GM19238 (cell line): ENCODE data around the gene UMPS.
"Not testable (repeated sequence)": the region's sequence is repeated elsewhere in the genome, so short reads cannot be mapped to it uniquely, and the experiment has no call there.

ENCODE experiments used
- DNase-seq: peaks from one replicate; pipeline ENCODE4 v3.0.0; 2011; ENCODE audit warnings: low spot score; ENCODE audit not compliant: insufficient read length

The UMPS gene

GRCh38 chr3:124779116-124779515 lies 48.9 kb downstream of the UMPS start:
- DNase-seq, result no peak

DNA sequence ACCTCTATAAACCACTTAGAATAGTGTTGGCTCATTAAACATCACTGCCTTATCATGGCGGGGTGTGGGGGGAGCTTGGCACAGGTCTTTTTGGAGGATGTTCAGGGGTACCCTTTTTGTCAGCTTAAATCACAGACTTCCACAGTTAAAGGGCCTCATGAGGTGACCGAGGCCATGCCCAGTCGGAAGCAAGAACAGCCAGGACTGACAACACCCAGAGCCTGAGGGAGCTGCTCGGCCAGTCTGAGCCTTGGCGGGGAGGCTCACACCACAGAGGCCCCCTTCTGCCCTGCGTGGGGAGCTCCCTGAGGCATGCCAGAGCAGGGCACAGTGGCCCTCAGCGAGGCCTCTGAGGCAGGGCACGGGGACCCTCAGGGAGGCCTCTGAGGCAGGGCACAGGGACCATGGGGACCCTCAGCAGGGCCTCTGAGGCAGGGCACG lies 49.5 kb downstream of the UMPS start:
- DNase-seq, result no peak

- DNase-seq, result no peak
Observed at GRCh38 chr3:124780356-124780755, 50.1 kb downstream of the UMPS start.

GRCh38 chr3:124780761-124781475 lies 50.7 kb downstream of the UMPS start:
- DNase-seq, result no peak

- no peak for DNase-seq
Observed at GRCh38 chr3:124781476-124782376, 51.5 kb downstream of the UMPS start.

GRCh38 chr3:124782377-124782712 lies 52.1 kb downstream of the UMPS start:
- not testable (repeated sequence) for DNase-seq

DNA sequence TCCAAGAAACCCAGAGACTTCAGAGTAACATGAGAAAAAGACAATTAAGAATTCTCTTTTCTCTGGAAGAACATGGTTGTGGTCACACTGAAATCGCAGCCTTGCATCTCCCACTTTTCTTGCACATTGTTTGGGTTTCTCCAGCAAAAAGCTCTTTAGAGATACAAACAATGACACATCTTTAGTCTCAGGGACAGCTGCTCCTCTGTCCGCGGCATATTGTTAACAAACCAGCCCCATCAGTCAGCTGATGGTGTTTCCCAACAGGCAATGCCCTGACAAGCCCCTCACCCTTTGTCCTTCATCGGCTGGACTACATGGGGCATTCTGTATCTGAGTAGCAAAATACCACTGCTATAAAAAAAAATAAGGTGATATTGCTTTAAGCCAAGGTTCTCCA lies 53.4 kb downstream of the UMPS start:
- DNase-seq, result no peak

DNA sequence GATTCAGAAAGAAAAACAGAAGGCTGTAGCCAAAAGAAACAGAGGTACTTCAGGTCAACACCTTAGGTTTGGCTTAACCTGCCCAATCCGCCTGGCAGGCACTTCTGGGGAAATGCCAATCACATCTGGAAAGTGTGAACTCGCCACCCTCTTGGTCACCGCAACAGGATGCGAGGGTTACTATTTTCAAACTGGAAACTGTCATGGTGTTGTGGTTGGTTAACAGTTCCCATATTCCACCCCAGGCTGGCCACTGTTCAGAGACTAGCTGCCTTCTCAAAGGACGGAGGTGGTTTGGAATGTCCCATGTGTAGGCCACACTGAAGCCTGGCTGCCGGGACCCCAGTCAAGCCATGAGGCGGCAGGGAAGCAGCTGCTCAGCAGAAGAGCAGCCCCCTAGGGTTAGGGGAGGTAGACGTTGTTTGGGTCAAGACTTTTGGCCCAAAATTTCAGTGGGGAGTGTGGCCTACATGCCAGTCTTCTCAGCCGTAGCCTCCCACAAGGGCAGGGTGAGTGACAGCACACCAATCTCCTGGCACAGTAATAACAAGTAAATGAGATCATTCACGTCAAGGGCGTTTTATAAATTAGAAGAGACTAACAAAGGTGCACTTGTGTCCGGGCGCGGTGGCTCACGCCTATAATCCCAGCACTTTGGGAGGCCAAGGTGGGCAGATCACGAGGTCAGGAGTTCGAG lies 54.6 kb downstream of the UMPS start:
- DNase-seq, result no peak

- DNase-seq, result no peak
Observed at GRCh38 chr3:124785973-124786372, 55.7 kb downstream of the UMPS start.

- DNase-seq, result no peak
Observed at GRCh38 chr3:124786511-124787241, 56.4 kb downstream of the UMPS start.

- no peak for DNase-seq
Observed at GRCh38 chr3:124787476-124788195, 57.4 kb downstream of the UMPS start.

- no peak for DNase-seq
Observed at GRCh38 chr3:124788254-124788745, 58.0 kb downstream of the UMPS start.

DNA sequence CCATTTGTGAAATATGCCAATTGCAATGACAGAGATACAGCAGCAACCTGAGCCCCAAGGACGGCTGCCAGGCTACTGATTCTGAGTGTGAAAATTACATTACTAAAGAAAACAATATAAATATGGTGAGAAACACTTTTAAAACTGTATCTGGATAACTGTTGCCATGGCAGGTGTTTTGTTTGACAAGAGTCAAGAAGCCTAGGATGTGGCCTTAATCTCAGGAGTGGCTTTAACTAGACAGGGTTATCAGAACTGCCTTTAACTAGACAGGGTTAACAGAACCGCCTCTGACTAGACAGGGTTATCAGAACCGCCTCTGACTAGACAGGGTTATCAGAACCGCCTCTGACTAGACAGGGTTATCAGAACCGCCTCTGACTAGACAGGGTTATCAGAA lies 58.9 kb downstream of the UMPS start:
- DNase-seq, result not testable (repeated sequence)

- DNase-seq, result no peak
Observed at GRCh38 chr3:124791142-124791541, 60.9 kb downstream of the UMPS start.

- no peak for DNase-seq
Observed at GRCh38 chr3:124791639-124792151, 61.4 kb downstream of the UMPS start.

- DNase-seq, result no peak
Observed at GRCh38 chr3:124792341-124793040, 62.2 kb downstream of the UMPS start.

DNA sequence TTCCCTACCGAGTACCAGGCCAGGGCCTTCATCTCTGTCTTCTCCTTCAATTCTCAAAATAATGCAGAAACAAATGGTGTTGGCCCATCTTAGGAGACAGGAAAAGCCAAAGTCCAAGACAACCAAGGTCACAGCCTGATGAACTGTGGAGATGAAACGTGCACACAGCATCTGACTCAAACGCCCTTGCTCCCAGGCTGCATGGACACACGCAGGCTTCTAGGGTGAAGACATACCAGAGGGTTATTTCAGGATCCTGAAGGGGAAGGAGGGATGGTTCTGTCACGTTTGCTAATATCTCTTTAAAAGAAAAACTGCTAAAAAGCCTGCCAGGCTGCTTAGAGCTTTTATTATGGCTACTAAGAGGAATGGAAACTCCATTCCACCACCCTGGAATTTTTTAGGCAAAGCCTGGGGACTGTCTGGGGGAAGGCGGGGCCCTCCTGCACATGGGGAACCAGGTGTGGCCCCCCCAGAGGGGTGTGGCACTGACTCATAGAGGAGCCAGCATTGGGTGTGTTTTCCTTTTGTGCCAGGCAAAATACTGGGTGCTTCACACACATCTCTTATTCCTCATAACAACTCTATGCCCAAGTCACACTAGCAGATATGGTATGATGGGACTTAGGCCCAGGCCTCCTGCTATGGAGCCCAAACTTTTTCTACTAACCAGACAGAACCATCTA lies 62.9 kb downstream of the UMPS start:
- no peak for DNase-seq

DNA sequence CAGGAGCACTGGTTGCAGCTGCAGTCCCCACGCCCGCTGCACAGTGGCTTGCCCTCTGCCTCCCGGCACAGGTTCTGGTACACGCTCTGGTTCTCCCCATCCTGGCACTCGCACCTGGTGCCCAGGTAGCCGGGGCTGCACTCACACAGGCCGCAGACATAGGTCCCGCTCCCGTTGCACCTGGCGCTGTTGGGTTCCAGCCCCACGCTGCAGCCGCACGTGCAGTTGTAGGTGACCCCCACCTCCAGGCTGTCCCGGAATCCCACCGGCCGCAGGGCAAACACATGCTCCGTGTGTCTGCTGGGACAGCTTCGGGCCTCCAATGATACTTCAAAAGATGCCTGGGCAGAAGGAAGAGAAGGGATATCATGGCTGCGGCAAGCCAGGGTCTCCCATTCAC lies 66.2 kb downstream of the UMPS start:
- no peak for DNase-seq

DNA sequence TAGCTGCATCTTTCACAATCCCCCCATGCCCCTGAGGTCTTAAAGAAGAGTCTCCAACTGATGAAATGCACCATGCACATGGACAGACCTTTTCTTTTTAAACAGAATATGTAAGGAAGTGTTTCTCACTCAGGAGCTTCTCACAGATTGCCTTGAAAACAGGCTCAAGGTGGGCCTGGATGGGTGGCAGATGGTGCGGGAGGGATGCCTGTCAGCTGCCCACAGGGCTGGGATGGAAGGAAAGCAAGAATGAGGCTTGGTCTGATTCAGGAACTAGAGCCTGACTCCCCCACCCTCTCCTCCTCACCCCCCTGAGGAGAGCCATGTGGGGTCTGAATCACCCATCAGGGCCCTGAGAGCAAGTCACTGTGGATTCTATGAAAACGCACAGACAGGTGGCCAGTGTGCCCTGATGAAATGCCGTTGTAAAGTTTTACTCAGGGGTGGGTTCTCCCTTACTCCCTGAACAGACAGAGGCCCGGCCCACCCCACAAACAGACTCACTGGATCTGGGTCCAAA lies 67.2 kb downstream of the UMPS start:
- no peak for DNase-seq
